Measurements from ENCODE around the gene GNAT2. TPM values are rescaled to one million over a fixed set of nuclear protein-coding genes. Genes with fewer than 3 reads are reported as not detected.

Gene GNAT2
- total and polyA plus RNA-seq, 10 donors: 0.08 to 0.92 (median 0.59) TPM; not detected in 7

DNA sequence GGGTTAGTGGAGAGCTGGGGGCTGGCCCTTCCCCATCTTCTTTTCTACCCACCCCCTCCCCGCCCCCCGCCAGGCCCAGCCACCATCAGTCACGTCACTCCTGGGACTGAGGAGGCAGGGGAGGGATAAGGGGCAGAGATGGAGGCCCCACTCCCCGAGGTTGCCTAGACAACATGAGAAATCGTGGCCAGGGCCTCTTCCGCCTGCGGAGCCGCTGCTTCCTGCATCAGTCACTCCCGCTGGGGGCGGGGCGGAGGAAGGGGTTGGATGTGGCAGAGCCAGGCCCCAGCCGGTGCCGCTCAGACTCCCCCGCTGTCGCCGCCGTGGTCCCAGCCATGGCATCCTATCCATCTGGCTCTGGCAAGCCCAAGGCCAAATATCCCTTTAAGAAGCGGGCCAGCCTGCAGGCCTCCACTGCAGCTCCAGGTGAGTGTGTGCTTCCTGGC lies 1.4 kb upstream of the GNAT2 start:
- TF ChIP-seq, protein P1, sequence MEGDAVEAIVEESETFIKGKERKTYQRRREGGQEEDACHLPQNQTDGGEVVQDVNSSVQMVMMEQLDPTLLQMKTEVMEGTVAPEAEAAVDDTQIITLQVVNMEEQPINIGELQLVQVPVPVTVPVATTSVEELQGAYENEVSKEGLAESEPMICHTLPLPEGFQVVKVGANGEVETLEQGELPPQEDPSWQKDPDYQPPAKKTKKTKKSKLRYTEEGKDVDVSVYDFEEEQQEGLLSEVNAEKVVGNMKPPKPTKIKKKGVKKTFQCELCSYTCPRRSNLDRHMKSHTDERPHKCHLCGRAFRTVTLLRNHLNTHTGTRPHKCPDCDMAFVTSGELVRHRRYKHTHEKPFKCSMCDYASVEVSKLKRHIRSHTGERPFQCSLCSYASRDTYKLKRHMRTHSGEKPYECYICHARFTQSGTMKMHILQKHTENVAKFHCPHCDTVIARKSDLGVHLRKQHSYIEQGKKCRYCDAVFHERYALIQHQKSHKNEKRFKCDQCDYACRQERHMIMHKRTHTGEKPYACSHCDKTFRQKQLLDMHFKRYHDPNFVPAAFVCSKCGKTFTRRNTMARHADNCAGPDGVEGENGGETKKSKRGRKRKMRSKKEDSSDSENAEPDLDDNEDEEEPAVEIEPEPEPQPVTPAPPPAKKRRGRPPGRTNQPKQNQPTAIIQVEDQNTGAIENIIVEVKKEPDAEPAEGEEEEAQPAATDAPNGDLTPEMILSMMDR (IDR thresholded peaks at IDR 0.05 in 8 of 11, conservative IDR thresholded peaks at IDR 0.05 in 3 of 11): peak in 1 of 11 experiments; percentile 27
- no peak for TF ChIP-seq POLR2A (IDR thresholded peaks at IDR 0.05)
- TF ChIP-seq POLR2AphosphoS5 (IDR thresholded peaks at IDR 0.05): peak; percentile 85 to 90 (median 88)
- H3K36me3 ChIP-seq: peaks cover 0 to 10% (median 4%) of the 10 kb centered on the region in 6 donors
- H3K9me3 ChIP-seq: no peaks in the 10 kb centered on the region
- peak overlapping the region; percentile 66 to 98 (median 88) for H3K27ac ChIP-seq
- peaks cover 35 to 100% (median 81%) of the 10 kb centered on the region in 6 donors for H3K4me1 ChIP-seq
- WGBS, 5 donors: 0 to 1% (median 0%) methylated on average over 8 to 18 of the region's 18 CpGs
- intact Hi-C loops (cut with DNase I; ENCODE audit: low total_unique reads): no loop called here
- H3K4me3 ChIP-seq: peak overlapping the region; percentile 66 to 84 (median 70)
- DNase-seq: peak; percentile 100
- no peaks in the 10 kb centered on the region for H3K27me3 ChIP-seq (replicated peaks in 1 of 7)

DNA sequence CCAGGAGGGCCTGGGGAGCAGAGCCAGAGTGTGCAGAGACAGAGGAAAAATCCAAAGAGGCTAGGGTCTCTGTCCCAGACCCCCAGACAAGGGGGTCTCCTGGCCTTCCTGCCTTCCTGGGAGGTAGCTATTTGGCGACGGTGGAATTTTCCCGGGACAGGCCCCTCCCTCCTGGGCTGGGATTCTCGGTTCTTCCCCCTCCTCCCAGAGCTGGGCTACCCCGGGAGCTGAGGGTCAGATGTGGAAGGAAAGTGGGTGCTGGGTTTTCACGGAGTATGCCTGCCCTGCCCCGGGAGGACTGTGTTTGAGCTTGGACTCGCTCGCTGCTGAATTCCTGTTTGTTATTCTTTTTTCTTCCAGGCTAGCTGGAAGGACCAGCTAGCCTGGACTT lies 980 bp upstream of the GNAT2 start:
- H3K9me3 ChIP-seq: no peaks in the 10 kb centered on the region
- H3K27ac ChIP-seq: peak overlapping the region; percentile 66 to 98 (median 88)
- no peak for DNase-seq
- H3K27me3 ChIP-seq (replicated peaks in 1 of 7): no peaks in the 10 kb centered on the region
- H3K4me1 ChIP-seq: peaks cover 35 to 100% (median 84%) of the 10 kb centered on the region in 6 donors
- intact Hi-C loops (cut with DNase I; ENCODE audit: low total_unique reads): no loop called here
- WGBS, 5 donors: 0 to 3% (median 0%) methylated on average over 8 to 9 of the region's 9 CpGs
- TF ChIP-seq POLR2A (IDR thresholded peaks at IDR 0.05): no peak
- TF ChIP-seq POLR2AphosphoS5 (IDR thresholded peaks at IDR 0.05): no peak
- TF ChIP-seq, protein P1 (IDR thresholded peaks at IDR 0.05 in 8 of 11, conservative IDR thresholded peaks at IDR 0.05 in 3 of 11): no peak
- peaks cover 0 to 6% (median 0%) of the 10 kb centered on the region in 6 donors for H3K36me3 ChIP-seq
- H3K4me3 ChIP-seq: peak overlapping the region; percentile 66 to 84 (median 70)

DNA sequence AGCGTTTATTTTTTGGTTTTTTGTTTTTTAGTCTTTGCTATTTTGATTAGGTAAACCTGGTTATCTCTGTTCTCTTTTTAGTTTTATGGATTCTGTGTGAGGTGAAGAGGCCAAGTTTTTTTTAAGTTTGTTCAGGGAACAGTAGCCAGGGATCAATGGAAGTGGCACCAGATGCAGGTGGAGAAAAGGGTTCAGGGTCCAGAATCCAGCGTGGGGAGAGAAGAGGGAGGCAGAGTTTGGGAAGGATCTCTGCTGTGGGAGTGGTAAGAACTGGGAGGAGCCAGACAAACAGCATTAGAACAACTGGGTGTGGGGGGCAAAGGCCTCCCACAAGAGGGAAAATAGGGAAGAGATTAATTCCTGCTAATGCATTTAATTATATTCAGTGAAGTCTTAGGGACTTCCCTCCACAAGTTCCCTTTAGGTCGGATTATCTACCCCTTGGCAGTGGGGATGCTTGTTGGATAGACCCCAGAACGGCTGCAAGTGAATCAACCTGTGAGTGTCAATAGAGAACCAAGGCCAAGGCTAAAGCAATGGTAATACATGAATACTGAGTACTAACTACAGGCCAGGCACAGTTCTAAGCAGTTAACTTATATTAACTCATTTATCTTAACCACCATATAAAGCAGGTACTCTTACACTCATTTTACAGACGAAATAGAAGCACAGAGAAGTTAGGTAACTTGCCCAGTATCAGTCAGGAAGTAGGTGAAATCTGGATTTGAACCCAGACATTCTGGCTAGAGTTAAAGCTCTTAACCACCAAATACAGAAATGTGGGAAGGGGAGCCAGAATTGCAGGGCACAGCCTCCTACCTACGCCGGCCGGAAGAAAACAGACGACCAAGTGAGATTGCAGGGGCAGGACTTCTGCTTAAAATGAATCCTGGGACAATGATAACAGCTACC lies 498 bp downstream of the GNAT2 start:
- no peak for DNase-seq
- H3K27me3 ChIP-seq (replicated peaks in 1 of 7): no peaks in the 10 kb centered on the region
- no peaks in the 10 kb centered on the region for H3K36me3 ChIP-seq
- intact Hi-C loops (cut with DNase I; ENCODE audit: low total_unique reads): no loop called here
- no peaks in the 10 kb centered on the region for H3K9me3 ChIP-seq
- peak overlapping the region; percentile 69 to 98 (median 88) for H3K27ac ChIP-seq
- 35 to 48% (median 37%) methylated on average over 9 of the region's 9 CpGs for WGBS, 5 donors
- TF ChIP-seq POLR2AphosphoS5 (IDR thresholded peaks at IDR 0.05): no peak
- TF ChIP-seq, protein P1 (IDR thresholded peaks at IDR 0.05 in 8 of 11, conservative IDR thresholded peaks at IDR 0.05 in 3 of 11): no peak
- no peak for TF ChIP-seq POLR2A (IDR thresholded peaks at IDR 0.05)
- peak overlapping the region; percentile 66 to 84 (median 70) for H3K4me3 ChIP-seq
- peaks cover 29 to 99% (median 79%) of the 10 kb centered on the region in 6 donors for H3K4me1 ChIP-seq

DNA sequence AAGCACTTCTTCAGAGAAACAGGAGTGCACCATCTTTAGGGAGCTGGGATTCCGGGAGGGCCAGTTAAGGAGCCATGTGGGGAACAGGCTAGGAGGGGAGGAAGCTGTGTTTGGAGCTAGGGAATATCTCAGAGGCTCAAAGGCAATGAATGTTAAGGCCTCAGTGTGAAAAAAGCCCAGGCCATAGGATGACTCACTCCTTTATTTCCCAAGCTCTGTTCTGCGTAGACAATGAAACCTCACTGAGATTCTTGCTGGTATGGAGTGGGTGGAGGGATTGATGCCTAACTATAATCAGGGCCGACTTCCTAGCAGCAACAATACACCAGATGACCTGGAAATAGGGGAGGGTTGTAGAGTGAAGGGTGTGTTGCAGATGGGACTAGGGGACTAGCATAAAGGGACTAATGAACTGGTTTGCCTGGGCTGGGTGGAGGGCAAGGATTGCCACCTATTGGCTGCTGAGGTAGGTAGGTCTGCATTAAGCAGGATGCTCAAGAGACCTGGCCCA lies 2.1 kb downstream of the GNAT2 start:
- 48 to 83% (median 62%) methylated on average over 3 of the region's 3 CpGs for WGBS, 5 donors
- H3K27ac ChIP-seq: peak overlapping the region in 7 of 8 donors; percentile 74 to 98 (median 86)
- DNase-seq: no peak
- H3K36me3 ChIP-seq: no peaks in the 10 kb centered on the region
- peak in 1 of 3 donors; percentile 33 for TF ChIP-seq POLR2AphosphoS5 (IDR thresholded peaks at IDR 0.05)
- TF ChIP-seq, protein P1 (IDR thresholded peaks at IDR 0.05 in 8 of 11, conservative IDR thresholded peaks at IDR 0.05 in 3 of 11): no peak
- H3K27me3 ChIP-seq (replicated peaks in 1 of 7): no peaks in the 10 kb centered on the region
- no peaks in the 10 kb centered on the region for H3K9me3 ChIP-seq
- intact Hi-C loops (cut with DNase I; ENCODE audit: low total_unique reads): no loop called here
- H3K4me1 ChIP-seq: peaks cover 17 to 94% (median 63%) of the 10 kb centered on the region in 6 donors
- H3K4me3 ChIP-seq: peak overlapping the region in 1 of 8 donors; percentile 73
